ENCODE data around the gene CACNA1D. TPM values are rescaled to one million over a fixed set of nuclear protein-coding genes. Genes with fewer than 3 reads are reported as not detected.
A peak's percentile ranks its signal among the peaks of the same experiment; 100 is the strongest.

CACNA1D gene
- total RNA-seq, 1 donor from 2014 or later, result 1.1 TPM

GRCh38 chr3:53772562-53772961, 278.2 kb downstream of the CACNA1D start:
- Mint-ChIP-seq H3K27ac (ENCODE audit: unreplicated experiment) (no peak overlapping the region), H3K27me3 (ENCODE audit: low read depth) (peaks cover 3% of the 10 kb centered on the region), H3K36me3 (ENCODE audit: low read depth) (no peaks in the 10 kb centered on the region), H3K4me1 (no peaks in the 10 kb centered on the region), H3K4me3 (no peak overlapping the region), H3K9me3 (no peaks in the 10 kb centered on the region)
- TF ChIP-seq, protein P1, sequence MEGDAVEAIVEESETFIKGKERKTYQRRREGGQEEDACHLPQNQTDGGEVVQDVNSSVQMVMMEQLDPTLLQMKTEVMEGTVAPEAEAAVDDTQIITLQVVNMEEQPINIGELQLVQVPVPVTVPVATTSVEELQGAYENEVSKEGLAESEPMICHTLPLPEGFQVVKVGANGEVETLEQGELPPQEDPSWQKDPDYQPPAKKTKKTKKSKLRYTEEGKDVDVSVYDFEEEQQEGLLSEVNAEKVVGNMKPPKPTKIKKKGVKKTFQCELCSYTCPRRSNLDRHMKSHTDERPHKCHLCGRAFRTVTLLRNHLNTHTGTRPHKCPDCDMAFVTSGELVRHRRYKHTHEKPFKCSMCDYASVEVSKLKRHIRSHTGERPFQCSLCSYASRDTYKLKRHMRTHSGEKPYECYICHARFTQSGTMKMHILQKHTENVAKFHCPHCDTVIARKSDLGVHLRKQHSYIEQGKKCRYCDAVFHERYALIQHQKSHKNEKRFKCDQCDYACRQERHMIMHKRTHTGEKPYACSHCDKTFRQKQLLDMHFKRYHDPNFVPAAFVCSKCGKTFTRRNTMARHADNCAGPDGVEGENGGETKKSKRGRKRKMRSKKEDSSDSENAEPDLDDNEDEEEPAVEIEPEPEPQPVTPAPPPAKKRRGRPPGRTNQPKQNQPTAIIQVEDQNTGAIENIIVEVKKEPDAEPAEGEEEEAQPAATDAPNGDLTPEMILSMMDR (conservative IDR thresholded peaks at IDR 0.05), result no peak
- DNase-seq (ENCODE audit: low read depth, low spot score), result no peak

DNA sequence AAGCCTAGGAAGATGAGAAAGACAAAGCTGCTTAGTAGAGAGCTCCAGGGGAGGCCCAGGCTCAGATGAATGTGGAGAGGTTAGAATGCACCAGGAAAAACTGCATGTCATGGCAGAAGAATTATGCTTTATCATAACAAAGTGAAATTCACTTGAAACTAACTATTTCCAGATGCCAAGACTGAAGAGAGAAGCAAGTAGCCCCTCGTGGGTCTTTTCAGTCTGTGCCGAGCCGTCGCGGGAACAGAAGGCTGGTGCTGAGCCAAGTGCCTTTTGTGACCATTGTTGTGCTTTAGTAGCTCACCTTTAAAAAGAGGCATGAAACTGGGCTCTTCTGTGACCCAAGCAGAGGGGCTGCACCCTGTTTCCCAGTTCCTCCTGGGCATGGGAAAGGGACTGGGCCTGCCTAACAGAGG, 278.6 kb downstream of the CACNA1D start:
- TF ChIP-seq, protein P1 (conservative IDR thresholded peaks at IDR 0.05), result no peak
- Mint-ChIP-seq H3K36me3 (ENCODE audit: low read depth) (no peaks in the 10 kb centered on the region), H3K27ac (ENCODE audit: unreplicated experiment) (peak overlapping the region; percentile 73)

GRCh38 chr3:53773611-53774368, 279.4 kb downstream of the CACNA1D start:
- Mint-ChIP-seq H3K27ac (ENCODE audit: unreplicated experiment) (no peak overlapping the region), H3K9me3 (no peaks in the 10 kb centered on the region), H3K4me3 (no peak overlapping the region), H3K27me3 (ENCODE audit: low read depth) (peaks cover 3% of the 10 kb centered on the region), H3K36me3 (ENCODE audit: low read depth) (no peaks in the 10 kb centered on the region), H3K4me1 (no peaks in the 10 kb centered on the region)
- DNase-seq (ENCODE audit: low read depth, low spot score), result no peak
- TF ChIP-seq, protein P1 (conservative IDR thresholded peaks at IDR 0.05), result no peak

More for the DNA sequence above, 278.6 kb downstream of the CACNA1D start:
- no peaks in the 10 kb centered on the region for H3K4me1 Mint-ChIP-seq
- H3K4me3 Mint-ChIP-seq, result no peak overlapping the region
- peaks cover 3% of the 10 kb centered on the region for H3K27me3 Mint-ChIP-seq (ENCODE audit: low read depth)
- H3K9me3 Mint-ChIP-seq, result no peaks in the 10 kb centered on the region
- no peak for DNase-seq (ENCODE audit: low read depth, low spot score)

DNA sequence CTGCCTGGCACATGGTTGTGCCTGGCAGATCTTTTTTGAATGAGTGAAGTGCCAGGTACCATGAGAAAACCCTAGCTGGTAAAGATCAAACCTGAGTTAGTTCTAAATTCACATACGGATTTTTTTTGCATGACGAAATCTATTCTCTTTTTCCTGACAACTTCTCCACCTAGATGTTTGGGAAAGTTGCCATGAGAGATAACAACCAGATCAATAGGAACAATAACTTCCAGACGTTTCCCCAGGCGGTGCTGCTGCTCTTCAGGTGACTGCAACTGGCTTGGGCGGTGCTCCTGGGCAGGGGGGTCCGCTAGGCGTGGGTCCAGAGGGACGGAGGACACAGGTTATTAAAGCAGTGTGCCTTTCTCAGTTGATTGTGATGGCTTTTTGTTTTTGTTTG, 280.0 kb downstream of the CACNA1D start:
- Mint-ChIP-seq H3K27me3 (ENCODE audit: low read depth) (peaks cover 3% of the 10 kb centered on the region), H3K36me3 (ENCODE audit: low read depth) (no peaks in the 10 kb centered on the region), H3K27ac (ENCODE audit: unreplicated experiment) (no peak overlapping the region), H3K4me1 (no peaks in the 10 kb centered on the region), H3K4me3 (no peak overlapping the region), H3K9me3 (no peaks in the 10 kb centered on the region)
- DNase-seq (ENCODE audit: low read depth, low spot score), result no peak
- TF ChIP-seq, protein P1 (conservative IDR thresholded peaks at IDR 0.05), result no peak

DNA sequence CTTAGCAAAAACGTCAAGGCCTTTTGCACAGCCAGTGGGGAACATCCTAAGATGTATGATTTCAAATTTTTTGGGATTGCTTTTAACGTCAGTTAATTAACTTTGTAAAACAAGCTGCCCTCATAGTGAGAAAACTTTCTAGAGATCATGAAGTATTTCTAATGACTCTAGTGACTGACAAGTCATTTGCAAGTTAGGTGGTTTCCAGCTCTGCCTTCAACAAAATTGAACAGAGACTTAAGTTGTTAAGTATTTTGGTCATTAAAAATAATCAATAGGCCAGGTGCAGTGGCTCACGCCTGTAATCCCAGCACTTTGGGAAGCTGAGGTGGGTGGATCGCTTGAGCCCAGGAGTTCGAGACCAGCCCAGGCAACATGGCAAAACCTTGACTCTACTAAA, 280.6 kb downstream of the CACNA1D start:
- no peak for DNase-seq (ENCODE audit: low read depth, low spot score)
- Mint-ChIP-seq H3K27ac (ENCODE audit: unreplicated experiment) (no peak overlapping the region), H3K36me3 (ENCODE audit: low read depth) (no peaks in the 10 kb centered on the region), H3K4me1 (no peaks in the 10 kb centered on the region), H3K27me3 (ENCODE audit: low read depth) (peaks cover under 1% of the 10 kb centered on the region), H3K4me3 (no peak overlapping the region), H3K9me3 (no peaks in the 10 kb centered on the region)
- TF ChIP-seq, protein P1 (conservative IDR thresholded peaks at IDR 0.05), result no peak

Measured in neural crest cell (in vitro differentiated cells).